ENCODE results near the gene ARID3A. TPM values are rescaled to one million over a fixed set of nuclear protein-coding genes. Genes with fewer than 3 reads are reported as not detected.

ARID3A gene
- total and polyA plus RNA-seq, 2 donors (not counting 3 experiments of a cell fraction or from before 2014, with no cell fraction given), result 5.4 to 13.2 TPM

DNA sequence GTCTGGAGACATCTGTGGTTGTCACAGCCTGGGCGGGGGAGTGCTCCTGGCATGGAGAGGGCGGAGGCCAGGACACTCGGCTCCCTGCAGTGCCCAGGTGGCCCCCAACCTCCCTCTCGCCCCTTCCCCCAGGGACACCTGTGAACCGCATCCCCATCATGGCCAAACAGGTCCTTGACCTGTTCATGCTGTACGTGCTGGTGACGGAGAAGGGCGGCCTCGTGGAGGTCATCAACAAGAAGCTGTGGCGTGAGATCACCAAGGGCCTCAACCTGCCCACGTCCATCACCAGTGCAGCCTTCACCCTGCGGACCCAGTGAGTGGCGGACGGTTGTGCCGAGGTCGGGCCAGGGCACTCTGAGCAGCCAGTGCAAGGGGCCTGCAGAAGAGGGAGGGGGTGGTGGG lies 38.3 kb downstream of the ARID3A start:
- CTCF ChIA-PET, result no interaction called here
- Histone ChIP-seq H3K9ac (replicated peaks; ENCODE audit: extremely low read depth, insufficient read depth, low read length) (no peak overlapping the region), H3K4me3 (replicated peaks in 1 of 3; ENCODE audit: insufficient read depth in 1 of 3, low read depth in 1 of 3, low read length in 3 of 3) (no peak overlapping the region), H3K4me1 (ENCODE audit: control insufficient read depth, extremely low read depth, insufficient read depth, low read length) (no peaks in the 10 kb centered on the region), H2AFZ (ENCODE audit: low read depth, low read length) (no peak overlapping the region), H3K4me2 (ENCODE audit: insufficient read depth, low read length) (no peak overlapping the region), H3K9me3 (replicated peaks; ENCODE audit: control insufficient read depth, insufficient read depth, low read length) (no peaks in the 10 kb centered on the region), H4K20me1 (replicated peaks; ENCODE audit: control insufficient read depth, extremely low read depth, insufficient read depth, low read length) (no peaks in the 10 kb centered on the region), H3K36me3 (ENCODE audit: control insufficient read depth in 2 of 2, extremely low read depth in 1 of 2, insufficient read depth in 2 of 2, low read length in 2 of 2) (peaks cover 2 to 7% of the 10 kb centered on the region in 2 experiments), H3K9me1 (replicated peaks; ENCODE audit: control insufficient read depth, extremely low read depth, insufficient read depth, low read length) (no peaks in the 10 kb centered on the region), H3K27ac (ENCODE audit: insufficient read depth, low read depth, low read length) (no peak overlapping the region), H3K27me3 (ENCODE audit: control insufficient read depth in 2 of 2, insufficient read depth in 2 of 2, low read length in 2 of 2) (no peaks in the 10 kb centered on the region), H3K79me2 (ENCODE audit: control insufficient read depth, insufficient read depth, low read length) (no peaks in the 10 kb centered on the region)
- DNase-seq (ENCODE audit: low read depth, low spot score) (no peak), FAIRE-seq (no peak)
- intact Hi-C loops (cut with micrococcal nuclease) (no loop called here), dilution Hi-C loops (cut with MboI; ENCODE audit: extremely low pct_ligation_motif_present, low sequenced_read_pairs) (no loop called here)
- TF ChIP-seq, protein P1, sequence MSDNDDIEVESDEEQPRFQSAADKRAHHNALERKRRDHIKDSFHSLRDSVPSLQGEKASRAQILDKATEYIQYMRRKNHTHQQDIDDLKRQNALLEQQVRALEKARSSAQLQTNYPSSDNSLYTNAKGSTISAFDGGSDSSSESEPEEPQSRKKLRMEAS (IDR thresholded peaks at IDR 0.05; ENCODE audit: insufficient read depth, insufficient read length), result no peak
- TF ChIP-seq, protein P2, sequence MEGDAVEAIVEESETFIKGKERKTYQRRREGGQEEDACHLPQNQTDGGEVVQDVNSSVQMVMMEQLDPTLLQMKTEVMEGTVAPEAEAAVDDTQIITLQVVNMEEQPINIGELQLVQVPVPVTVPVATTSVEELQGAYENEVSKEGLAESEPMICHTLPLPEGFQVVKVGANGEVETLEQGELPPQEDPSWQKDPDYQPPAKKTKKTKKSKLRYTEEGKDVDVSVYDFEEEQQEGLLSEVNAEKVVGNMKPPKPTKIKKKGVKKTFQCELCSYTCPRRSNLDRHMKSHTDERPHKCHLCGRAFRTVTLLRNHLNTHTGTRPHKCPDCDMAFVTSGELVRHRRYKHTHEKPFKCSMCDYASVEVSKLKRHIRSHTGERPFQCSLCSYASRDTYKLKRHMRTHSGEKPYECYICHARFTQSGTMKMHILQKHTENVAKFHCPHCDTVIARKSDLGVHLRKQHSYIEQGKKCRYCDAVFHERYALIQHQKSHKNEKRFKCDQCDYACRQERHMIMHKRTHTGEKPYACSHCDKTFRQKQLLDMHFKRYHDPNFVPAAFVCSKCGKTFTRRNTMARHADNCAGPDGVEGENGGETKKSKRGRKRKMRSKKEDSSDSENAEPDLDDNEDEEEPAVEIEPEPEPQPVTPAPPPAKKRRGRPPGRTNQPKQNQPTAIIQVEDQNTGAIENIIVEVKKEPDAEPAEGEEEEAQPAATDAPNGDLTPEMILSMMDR (IDR thresholded peaks at IDR 0.05; ENCODE audit: extremely low read depth in 1 of 2, insufficient read depth in 1 of 2, low read depth in 1 of 2, low read length in 2 of 2), result no peak
- TF ChIP-seq POLR2AphosphoS5 (IDR thresholded peaks at IDR 0.05; ENCODE audit: insufficient read depth, low read depth, low read length), result no peak
- no peak for TF ChIP-seq GATA2 (IDR thresholded peaks at IDR 0.05; ENCODE audit: insufficient read depth, insufficient read length, low read depth, low read length)
- no peak for TF ChIP-seq EZH2 (IDR thresholded peaks at IDR 0.05; ENCODE audit: borderline replicate concordance, low read depth, low read length, severe bottlenecking)
- no peak for TF ChIP-seq MYC (IDR thresholded peaks at IDR 0.05; ENCODE audit: low read depth, low read length)
- no peak for TF ChIP-seq FOS (IDR thresholded peaks at IDR 0.05; ENCODE audit: borderline replicate concordance, insufficient read depth, low read length)
- TF ChIP-seq POLR2A (IDR thresholded peaks at IDR 0.05; ENCODE audit: low read depth, low read length), result no peak
- POLR2A ChIA-PET, result no interaction called here
- BruUV-seq (replicated peaks), result no TSS peak
